GM12873 (cell line): ENCODE measurements around the gene ATF6B.

Source experiments
- CTCF ChIP-seq: IDR thresholded peaks from 2 replicates; pipeline ENCODE4 v1.5.1; 2012; ENCODE audit warnings: low read depth, mild to moderate bottlenecking, moderate library complexity, low read length, control low read depth; ENCODE audit not compliant: insufficient read depth; ENCODE audit errors: missing control alignments

Gene ATF6B

GRCh38 chr6:32086661-32087573 lies 41.1 kb downstream of the ATF6B start:
- no peak for TF ChIP-seq CTCF

DNA sequence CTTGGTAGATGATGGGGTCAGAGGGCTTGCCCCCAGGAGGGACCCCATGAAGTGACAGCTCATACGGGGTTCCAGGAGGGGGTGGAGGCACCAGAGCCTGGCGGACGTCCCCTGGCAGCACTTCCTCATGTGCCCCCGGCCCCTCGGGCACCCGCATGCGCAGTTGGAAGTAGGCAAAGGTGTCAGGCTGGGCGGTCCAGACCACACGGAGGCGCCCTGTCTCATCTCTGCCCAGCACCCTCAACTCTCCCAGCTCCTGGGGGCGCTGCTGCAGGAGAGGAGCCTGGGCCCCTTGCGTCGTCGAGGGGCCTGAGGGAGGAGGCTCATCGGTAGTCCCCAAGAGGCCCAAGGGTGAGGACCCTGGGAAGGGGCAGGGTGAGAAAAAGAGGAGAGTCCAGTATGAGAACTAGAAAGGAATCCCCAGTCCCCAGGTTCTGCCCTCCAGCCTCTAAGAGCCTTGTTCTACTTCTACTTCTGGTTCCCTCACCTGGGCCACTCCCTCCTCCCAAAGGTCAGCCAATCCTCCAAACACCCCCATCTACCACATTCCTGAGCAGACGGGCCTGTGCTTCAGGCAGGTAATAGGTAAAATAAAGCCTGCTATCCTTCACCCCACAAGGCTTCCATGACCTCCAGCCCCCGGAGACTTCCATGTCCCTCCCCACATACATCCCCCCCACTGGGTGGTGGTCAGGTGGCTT lies 42.1 kb downstream of the ATF6B start:
- TF ChIP-seq CTCF = no peak

DNA sequence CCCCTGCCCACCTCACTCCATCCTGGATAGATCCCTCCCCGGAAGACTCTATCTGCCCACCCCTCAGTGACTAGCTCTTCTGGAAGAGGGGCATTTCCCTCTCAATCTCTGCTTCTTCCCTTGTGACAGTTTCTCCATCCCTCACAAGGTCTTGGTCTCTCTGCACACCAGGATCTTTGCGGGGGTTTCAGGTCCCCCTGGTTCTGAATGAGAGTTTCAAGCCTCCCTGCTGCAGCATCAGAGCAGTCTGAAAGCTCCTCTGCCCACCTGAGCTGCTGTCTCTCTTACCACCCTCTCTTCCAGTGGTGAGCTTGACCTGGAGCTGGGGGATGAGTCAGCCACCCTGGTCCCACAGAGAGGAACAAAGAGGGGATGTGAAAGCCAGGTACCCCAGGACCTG lies 43.3 kb downstream of the ATF6B start:
- no peak for TF ChIP-seq CTCF

- TF ChIP-seq CTCF = no peak
Observed at GRCh38 chr6:32083812-32084768, 44.0 kb downstream of the ATF6B start.

GRCh38 chr6:32082935-32083334 lies 45.1 kb downstream of the ATF6B start:
- no peak for TF ChIP-seq CTCF

- no peak for TF ChIP-seq CTCF
Observed at GRCh38 chr6:32082478-32082877, 45.6 kb downstream of the ATF6B start.
